Left renal pelvis (tissue), 4 donors: ENCODE data around the gene ZBED4. TPM values are rescaled to one million over a fixed set of nuclear protein-coding genes. Genes with fewer than 3 reads are reported as not detected.

ENCODE experiments used
- DNase-seq, 4 donors: peaks; one replicate each; pipeline ENCODE4 v3.0.0-alpha.2; 2013; ENCODE audit warnings: low read depth in 4 of 4, low spot score in 3 of 4
- polyA plus RNA-seq, 4 donors: library from polyadenylated mRNA; unstranded; fragments of 120-200 nt; gene quantifications; one replicate each; pipeline ENCODE4 v1.2.1, GENCODE V29; 2013; ENCODE audit not compliant: insufficient read length in 4 of 4

The ZBED4 gene
- polyA plus RNA-seq, 4 donors: 13.6 to 18.1 (median 16.6) TPM

- DNase-seq: no peak
Observed at GRCh38 chr22:49825944-49826602, 27.6 kb upstream of the ZBED4 start.

GRCh38 chr22:49826603-49827270, 26.9 kb upstream of the ZBED4 start:
- no peak for DNase-seq

GRCh38 chr22:49827271-49827852, 26.3 kb upstream of the ZBED4 start:
- no peak for DNase-seq

DNA sequence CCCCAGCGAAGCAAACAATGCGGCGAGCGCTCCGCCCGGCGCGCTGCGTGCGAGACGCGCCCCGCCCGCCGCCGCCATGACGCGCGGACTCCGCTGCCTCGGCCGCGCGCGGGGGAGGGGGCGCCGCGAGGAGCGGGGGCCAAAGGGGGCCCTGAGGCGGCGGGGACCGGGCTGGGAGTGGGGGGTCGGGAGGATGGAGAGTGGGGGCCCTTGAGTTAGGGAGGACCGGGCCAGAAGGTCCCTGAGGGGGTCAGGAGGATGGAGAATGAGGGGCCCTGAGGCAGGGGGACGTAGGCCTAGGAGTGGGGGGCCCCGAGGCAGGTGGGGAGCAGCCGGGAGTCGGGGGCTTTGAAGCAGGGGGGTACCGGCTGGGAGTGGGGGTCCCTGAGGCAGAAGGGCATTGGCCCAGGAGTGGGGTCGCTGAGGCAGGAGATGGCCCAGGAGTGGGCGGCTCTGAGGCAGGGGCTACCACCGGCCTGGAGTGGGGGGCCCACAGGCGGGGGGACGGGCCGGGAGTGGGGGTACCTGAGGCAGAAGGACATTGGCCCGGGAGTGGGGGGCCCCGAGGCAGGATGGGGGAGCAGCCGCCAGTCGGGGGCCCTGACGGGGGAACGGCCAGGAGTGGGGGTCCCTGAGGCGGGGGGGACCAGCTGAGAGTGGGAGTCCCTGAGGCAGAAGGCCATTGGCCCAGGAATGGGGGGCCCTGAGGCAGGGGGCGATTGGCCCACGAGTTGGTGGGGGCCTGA, 25.6 kb upstream of the ZBED4 start, which contains the start of gene BRD1:
Gene BRD1 (minus strand): TSS at position 21 of the 746 bp plus-strand sequence. CDS start 3,556 bp downstream, outside the sequence.
- DNase-seq: no peak

GRCh38 chr22:49828599-49828965, 25.1 kb upstream of the ZBED4 start:
- no peak for DNase-seq

DNA sequence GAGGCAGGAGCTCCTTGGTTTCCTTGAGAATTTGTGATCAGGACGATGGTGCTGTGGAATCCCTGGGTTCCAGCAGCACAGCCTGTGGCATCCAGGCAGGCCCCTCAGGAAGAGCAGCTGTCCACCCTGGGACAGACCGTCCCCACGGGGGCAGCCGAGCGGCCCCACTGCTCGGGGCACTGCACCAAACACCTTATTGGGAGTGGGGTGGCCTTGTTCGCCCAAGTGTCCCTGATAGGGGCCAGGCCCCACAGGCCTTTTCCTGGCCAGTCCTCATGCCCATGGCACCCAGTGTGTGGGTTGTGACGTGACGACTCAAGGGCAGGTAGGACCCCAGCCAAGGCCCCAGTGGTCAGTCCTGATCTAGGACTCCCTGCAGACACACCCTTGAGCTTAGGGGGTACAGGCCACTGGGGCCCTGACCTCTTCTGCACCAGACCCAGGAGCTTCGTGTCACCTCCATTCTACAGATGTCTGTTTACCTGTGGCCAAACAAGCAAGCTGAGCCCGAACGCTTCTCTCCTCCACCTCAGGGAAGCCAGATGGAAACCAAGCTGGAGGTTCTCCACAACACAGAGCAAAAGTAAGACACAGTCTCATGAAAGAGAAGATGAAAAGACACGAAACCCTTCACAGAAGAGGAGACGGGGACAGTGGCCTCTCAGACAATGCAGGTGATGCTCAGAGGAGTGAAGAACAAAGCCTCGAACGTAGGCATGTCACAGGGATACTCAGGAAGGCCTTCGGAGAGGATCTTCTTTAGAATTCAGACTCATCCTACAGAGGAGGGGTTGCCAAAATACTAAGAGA, 24.4 kb upstream of the ZBED4 start:
- no peak for DNase-seq

DNA sequence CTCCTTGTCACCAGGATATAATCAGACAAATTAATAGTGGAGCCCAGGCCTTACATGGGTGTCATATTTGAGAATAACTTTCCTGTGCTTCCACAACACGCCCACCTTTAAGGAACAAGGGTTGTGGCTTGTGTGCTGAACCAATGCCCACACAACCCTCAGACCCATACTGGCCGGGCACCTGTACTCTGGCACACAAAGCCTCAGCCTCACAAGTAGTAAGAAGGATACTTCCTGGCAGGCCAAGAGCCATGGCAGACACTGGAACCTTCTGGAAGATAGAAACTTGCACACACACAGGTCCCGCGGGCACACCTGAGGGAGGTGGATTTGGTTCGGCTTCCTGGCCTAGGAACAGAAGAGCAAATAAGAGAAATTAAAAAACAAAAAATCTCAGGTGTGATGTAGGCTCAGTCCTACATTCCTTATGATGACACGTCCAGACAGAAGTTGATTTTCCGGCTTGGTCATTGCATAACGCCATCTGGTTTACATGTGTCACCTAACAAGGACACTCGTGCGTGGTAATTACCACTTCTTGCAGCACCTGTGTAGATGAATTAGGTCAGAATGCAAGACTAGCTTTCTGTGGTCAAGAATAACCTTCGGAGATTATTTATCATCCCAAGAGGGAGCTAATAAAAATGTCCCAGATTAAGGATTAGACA, 20.2 kb upstream of the ZBED4 start:
- DNase-seq: no peak

- no peak for DNase-seq
Observed at GRCh38 chr22:49838771-49839717, 14.6 kb upstream of the ZBED4 start.

GRCh38 chr22:49845241-49845640, 8.4 kb upstream of the ZBED4 start:
- DNase-seq: no peak

DNA sequence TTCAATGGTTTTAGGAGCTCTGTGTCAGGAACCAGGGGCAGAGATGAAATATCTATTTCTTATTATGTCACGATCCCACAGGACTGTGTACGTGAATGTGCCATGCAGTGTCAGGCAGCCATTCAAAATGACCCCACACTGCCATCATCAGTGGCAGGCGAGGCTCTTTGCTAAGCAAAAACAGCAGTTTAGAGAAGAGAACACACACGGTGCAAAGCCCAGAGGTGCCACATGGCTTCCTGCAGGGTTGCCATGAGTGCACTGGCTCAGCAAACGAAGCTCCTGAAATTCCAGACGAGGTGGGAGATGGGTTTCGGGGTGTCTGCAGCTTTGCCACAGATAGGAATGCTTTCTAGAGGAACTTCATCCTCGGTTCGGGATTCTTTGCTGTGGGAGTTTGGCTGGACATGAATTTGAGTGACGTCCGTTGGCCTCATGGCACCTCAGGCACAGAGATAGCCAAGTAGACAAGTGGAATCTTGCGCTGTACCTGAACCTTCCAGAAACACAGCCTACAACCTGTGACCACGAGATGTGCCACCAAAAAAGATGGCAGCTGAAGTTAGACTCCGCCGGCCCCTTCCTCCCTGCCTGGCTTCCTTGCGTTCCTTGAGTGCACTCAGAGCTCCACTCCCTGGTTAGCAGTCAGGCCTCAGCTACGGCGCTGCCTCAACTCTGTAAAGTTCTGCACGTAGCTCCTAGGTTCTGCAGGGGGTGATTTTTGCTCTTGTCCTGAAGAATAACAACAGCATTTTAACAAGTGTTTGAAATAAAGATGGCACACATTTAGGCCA, 7.8 kb upstream of the ZBED4 start:
- no peak for DNase-seq

DNA sequence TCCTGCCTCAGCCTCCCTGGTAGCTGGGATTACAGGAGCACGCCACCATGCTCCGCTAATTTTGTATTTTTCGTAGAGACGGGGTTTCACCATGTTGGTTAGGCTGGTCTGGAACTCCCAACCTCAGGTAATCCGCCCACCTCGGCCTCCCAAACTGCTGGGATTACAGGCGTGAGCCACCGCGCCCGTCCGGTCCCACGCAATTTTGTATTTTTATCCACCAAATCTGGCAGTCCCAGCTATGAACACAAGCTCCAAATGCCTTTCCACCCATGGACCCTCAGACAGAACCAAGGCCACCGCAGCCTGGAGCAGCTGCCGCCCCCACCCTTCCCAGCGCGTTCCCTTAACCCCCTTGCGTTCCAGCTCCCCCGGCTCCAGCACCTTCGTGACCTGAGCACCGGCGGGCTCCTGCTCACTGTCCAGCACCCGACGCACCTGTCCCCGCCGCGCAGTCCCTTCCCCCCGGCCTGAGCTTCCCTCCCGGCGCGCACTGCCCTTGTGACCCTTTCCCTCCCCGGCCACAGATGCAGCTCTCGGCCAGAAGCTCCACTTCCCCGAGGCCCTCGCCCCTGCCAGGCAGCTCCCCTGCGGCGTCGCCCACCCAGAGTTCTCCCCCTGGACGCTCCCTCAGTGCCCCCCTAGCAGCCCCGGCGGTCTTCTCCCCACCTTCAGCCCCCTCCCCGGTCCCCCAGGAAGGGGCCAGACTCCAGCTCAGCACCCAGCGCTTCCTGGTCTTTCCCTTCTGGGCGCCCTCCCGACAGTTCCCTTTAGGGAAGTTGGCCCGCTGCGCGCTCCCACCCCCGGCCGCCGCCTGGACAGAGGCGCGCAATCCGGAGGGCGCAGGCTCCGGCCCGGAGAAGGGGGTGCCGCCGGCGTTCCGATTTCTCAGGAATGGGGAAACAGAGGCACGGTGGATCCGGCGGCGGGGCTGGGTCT, 5.6 kb upstream of the ZBED4 start:
- DNase-seq: no peak

GRCh38 chr22:49848690-49849160, 4.9 kb upstream of the ZBED4 start:
- no peak for DNase-seq

GRCh38 chr22:49849161-49850020, 4.3 kb upstream of the ZBED4 start:
- no peak for DNase-seq

DNA sequence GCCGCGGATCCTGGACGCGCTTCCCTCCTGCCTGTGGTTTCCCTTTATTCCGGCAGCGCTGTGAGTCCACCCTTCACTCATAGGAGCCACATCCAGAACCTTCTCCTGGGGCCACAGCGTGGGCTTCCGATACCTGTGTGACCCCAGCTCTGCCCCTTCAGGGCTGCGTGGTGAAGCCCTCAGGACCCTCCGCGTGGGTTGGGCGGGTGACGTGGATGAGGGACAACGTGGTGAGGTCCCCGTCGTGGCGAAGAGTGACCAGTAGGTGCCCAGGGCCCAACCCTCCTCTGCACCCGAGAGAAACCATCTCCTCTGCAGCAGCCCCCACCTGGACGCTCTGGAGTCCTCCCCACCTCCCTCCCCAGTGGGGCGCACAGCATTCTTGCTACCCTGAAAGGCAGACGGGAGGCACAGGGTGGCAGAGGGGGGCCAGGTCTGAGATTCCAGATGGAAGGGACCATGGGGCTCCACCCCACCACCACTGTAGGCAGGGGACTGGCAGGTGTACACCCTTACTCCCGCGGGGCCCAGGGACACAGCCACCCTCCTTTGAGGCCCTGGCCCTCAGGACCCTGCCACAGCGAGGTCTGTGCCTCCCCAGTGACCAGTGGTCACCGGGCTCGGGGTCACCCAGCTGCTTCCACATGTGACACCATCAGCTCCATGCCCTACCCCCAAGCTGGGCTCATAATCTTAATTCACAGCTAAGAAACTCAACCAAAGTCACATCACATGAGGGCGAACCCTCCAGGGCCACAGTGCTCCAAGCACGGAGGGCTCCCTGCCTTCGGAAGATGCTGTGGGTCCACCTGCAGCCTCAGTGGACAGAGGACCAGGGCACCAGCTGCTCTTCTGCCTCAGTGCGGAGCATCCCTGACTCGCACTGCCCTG, 3.4 kb upstream of the ZBED4 start:
- DNase-seq: no peak
